CD8-positive, alpha-beta memory T cell (primary cell): Measurements from ENCODE around the gene SEC14L2. TPM values are rescaled to one million over a fixed set of nuclear protein-coding genes. Genes with fewer than 3 reads are reported as not detected.

ENCODE experiments used
- CTCF ChIA-PET: fragments of 350-600 bp; sonication (Branson Sonifier 250); formaldehyde crosslinking; loops from one replicate; lab custom pipeline; 2021; ENCODE audit warnings: antibody characterized with exemption; lab: Charles Lee
- POLR2A ChIA-PET: fragments of 350-600 bp; sonication (Branson Sonifier 250); formaldehyde crosslinking; loops from one replicate; lab custom pipeline; 2021; ENCODE audit warnings: antibody characterized with exemption; lab: Charles Lee
- DNase-seq, 5 donors: peaks; one replicate each; pipeline versions ENCODE4 v3.0.0 to v3.0.0-alpha.2; 2020 to 2022; ENCODE audit warnings: mixed read lengths in 1 of 5
- H3K27ac ChIP-seq: one replicate; pipeline ENCODE4 v1.7.0; 2013; ENCODE audit warnings: low read depth, mild to moderate bottlenecking, low read length, moderate library complexity
- H3K27me3 ChIP-seq: 2 replicates; pipeline ENCODE4 v1.7.0; 2013; ENCODE audit warnings: low read length, mild to moderate bottlenecking; ENCODE audit not compliant: insufficient read depth, poor library complexity, severe bottlenecking
- H3K36me3 ChIP-seq: 2 replicates; pipeline ENCODE4 v1.7.0; 2013; ENCODE audit warnings: mild to moderate bottlenecking, low read length, moderate library complexity; ENCODE audit not compliant: insufficient read depth
- H3K4me1 ChIP-seq: 2 replicates; pipeline ENCODE4 v1.7.0; 2013; ENCODE audit warnings: mild to moderate bottlenecking, low read length, moderate library complexity; ENCODE audit not compliant: insufficient read depth
- H3K4me3 ChIP-seq: 2 replicates; pipeline ENCODE4 v1.7.0; 2013; ENCODE audit warnings: mild to moderate bottlenecking, low read length
- H3K9me3 ChIP-seq: 2 replicates; pipeline ENCODE4 v1.7.0; 2013; ENCODE audit warnings: mild to moderate bottlenecking, low read length
- H3K27ac Mint-ChIP-seq, 8 donors: one replicate each; pipeline ENCODE4 v1.8.0; 2020 to 2021; ENCODE audit warnings: mixed read lengths in 8 of 8, mild to moderate bottlenecking in 6 of 8, inconsistent platforms in 3 of 8, moderate library complexity in 3 of 8
- H3K27me3 Mint-ChIP-seq, 2 donors: one replicate each; pipeline ENCODE4 v1.8.0; 2020 to 2021; ENCODE audit warnings: mixed read lengths in 2 of 2, mild to moderate bottlenecking in 1 of 2, moderate library complexity in 1 of 2
- H3K36me3 Mint-ChIP-seq, 3 donors: one replicate each; pipeline ENCODE4 v1.8.0; 2020 to 2021; ENCODE audit warnings: mixed read lengths in 3 of 3, inconsistent platforms in 1 of 3, mild to moderate bottlenecking in 1 of 3
- H3K4me1 Mint-ChIP-seq, 3 donors: one replicate each; pipeline ENCODE4 v1.8.0; 2020 to 2021; ENCODE audit warnings: mixed read lengths in 3 of 3, inconsistent platforms in 1 of 3, mild to moderate bottlenecking in 1 of 3
- H3K4me3 Mint-ChIP-seq, 7 donors: one replicate each; pipeline ENCODE4 v1.8.0; 2020 to 2021; ENCODE audit warnings: mixed read lengths in 7 of 7, mild to moderate bottlenecking in 6 of 7, moderate library complexity in 4 of 7, inconsistent platforms in 2 of 7
- H3K9me3 Mint-ChIP-seq, 5 donors: one replicate each; pipeline ENCODE4 v1.8.0; 2020 to 2022; ENCODE audit warnings: mixed read lengths in 5 of 5, mild to moderate bottlenecking in 3 of 5, moderate library complexity in 2 of 5, inconsistent platforms in 1 of 5
- polyA plus RNA-seq: library from polyadenylated mRNA; unstranded; fragments of 300-500 nt; fragmentation: Illumina TruSeq; gene quantifications from one replicate; pipeline ENCODE4 v1.2.3, GENCODE V29; 2021
- total RNA-seq, 2 experiments: library from RNA; stranded (reverse); gene quantifications; one replicate each; pipeline ENCODE4 v1.2.3, GENCODE V29; 2021

The SEC14L2 gene
- total and polyA plus RNA-seq, 3 experiments from 2014 or later = 4.4 to 4.9 (median 4.6) TPM

DNA sequence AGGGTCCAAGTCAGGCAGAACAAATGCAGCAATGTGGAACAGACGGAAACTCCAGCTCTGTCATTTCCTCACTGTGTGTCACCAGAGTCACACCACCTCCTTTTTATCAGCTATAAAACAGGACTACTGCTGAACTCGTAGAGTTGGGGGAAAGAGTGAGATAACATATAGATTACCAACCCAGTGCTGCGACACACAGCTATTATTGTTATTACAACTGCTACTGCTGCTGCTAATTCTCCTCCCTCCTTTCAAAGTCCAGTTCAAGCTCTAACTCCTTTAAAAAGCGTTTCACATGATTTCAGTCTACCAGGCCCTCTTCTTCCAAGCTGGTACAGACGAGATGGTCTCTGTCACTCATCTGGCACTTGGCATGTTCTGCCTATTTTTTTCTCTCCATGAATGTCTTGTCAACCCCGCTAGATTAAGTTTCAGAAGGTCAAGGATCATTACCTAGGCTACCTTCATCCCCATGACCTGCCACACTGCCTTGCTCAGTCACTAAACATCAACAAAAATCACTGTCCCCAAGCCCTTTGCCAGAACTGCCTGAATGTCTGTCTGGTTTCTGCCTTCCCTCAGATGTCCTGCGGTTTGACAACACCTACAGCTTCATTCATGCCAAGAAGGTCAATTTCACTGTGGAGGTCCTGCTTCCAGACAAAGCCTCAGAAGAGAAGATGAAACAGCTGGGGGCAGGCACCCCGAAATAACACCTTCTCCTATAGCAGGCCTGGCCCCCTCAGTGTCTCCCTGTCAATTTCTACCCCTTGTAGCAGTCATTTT is 25.1 kb downstream of the SEC14L2 start:
- CTCF ChIA-PET = interaction anchor here (0.8 to 4.7 kb wide), 5 partner anchors 9 to 133 kb away, joined by 3 to 30 read pairs (median 5); partner anchors contain the start of gene CASTOR1
- Mint-ChIP-seq H3K27ac (peak overlapping the region in 7 of 8 donors; percentile 86 to 99 (median 95)), H3K27me3 (no peaks in the 10 kb centered on the region), H3K4me3 (peak overlapping the region; percentile 44 to 98 (median 95)), H3K36me3 (peaks cover 0 to 49% (median 12%) of the 10 kb centered on the region in 3 donors), H3K9me3 (no peaks in the 10 kb centered on the region), H3K4me1 (peaks cover 45 to 56% (median 55%) of the 10 kb centered on the region in 3 donors)
- Histone ChIP-seq H3K27ac (peak overlapping the region; percentile 84), H3K4me3 (peak overlapping the region; percentile 4), H3K4me1 (peaks cover 36% of the 10 kb centered on the region), H3K36me3 (no peaks in the 10 kb centered on the region), H3K27me3 (no peaks in the 10 kb centered on the region), H3K9me3 (no peaks in the 10 kb centered on the region)
- DNase-seq = no peak
- POLR2A ChIA-PET = interaction anchor here (0.5 kb wide), 1 partner anchor 439 kb away, joined by 3 read pairs; no protein-coding TSS in a partner anchor

DNA sequence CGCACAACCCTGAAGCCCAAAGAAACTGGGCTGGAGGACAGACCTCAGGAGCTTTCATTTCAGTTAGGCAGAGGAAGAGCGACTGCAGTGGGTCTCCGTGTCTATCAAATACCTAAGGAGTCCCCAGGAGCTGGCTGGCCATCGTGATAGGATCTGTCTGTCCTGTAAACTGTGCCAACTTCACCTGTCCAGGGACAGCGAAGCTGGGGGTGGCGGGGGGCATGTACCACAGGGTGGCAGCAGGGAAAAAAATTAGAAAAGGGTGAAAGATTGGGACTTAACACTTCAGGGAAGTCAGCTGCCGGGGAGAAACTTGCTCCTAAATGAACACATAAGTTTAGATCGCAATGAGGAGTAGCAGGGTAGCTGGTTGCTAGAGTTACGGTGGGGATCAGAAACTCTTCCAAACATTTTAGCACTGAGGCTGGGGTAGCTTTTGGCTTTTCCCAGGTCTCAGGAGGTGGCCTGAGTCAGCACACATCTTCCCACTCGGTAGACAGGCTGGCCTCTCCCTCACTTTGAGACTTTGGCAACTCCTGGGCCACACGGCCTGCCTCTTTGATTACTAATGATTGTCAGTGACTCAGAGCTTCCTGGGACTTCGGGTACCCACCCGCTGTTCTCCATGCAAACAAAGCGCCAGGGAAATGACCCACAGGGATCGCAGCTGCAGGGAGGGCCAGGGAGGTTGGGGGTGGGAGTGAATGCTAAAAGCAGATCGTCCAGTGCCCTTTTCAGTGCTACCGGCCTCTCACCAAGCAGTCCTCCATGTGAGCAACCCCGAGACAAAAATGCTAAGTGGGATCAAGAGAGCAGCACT is 25.9 kb downstream of the SEC14L2 start:
- H3K4me1 Mint-ChIP-seq = peaks cover 51 to 64% (median 62%) of the 10 kb centered on the region in 3 donors
- H3K27ac Mint-ChIP-seq = peak overlapping the region in 7 of 8 donors; percentile 86 to 99 (median 95)
- no peaks in the 10 kb centered on the region for H3K9me3 Mint-ChIP-seq
- Histone ChIP-seq H3K36me3 (no peaks in the 10 kb centered on the region), H3K4me1 (peaks cover 44% of the 10 kb centered on the region), H3K27ac (peak overlapping the region; percentile 84), H3K4me3 (peak overlapping the region; percentile 73), H3K27me3 (no peaks in the 10 kb centered on the region), H3K9me3 (no peaks in the 10 kb centered on the region)
- ChIA-PET CTCF (interaction anchor here (1.2 to 5.9 kb wide), 7 partner anchors 11 to 315 kb away, joined by 3 to 37 read pairs (median 6); partner anchors contain the start of gene CASTOR1), POLR2A (interaction anchor here (0.5 to 1.9 kb wide), 3 partner anchors 8 to 440 kb away, joined by 3 to 8 read pairs (median 5); partner anchors contain the start of gene TBC1D10A)
- DNase-seq = no peak
- peaks cover 0 to 47% (median 10%) of the 10 kb centered on the region in 3 donors for H3K36me3 Mint-ChIP-seq
- no peaks in the 10 kb centered on the region for H3K27me3 Mint-ChIP-seq
- H3K4me3 Mint-ChIP-seq = peak overlapping the region; percentile 91 to 98 (median 97)

DNA sequence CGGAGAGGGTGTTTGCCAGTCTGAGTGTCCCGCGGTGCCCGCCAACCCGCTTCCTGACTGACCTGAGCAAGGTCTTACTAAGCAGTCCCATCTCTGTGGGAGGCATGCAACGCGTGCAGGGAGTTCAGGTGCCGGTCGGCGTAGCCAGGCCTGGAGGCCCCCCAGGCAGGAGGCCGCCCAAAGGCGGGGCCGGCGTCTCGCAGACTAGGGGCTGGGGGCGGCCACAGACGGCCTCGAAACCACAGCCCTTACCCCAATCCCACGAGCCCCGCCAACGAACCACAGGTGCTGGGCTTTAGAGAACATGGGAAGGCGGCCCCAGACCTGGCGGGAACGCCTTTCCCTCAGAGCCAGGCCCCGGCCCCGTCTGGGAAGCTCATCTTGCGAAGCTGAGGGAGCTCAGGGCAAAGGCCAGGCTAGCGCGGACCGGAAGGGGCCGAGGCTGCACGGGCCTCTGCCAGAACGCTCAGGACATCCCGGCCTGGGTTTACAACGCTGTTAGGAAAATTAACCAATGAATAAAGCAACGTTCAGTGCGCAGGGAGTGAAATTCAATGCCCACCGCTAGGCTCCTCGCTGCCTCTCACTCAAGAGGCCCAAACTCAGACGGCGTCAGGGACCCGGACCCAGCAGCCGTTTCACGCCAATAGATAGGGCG is 26.6 kb downstream of the SEC14L2 start:
- POLR2A ChIA-PET = interaction anchor here (0.8 to 3.2 kb wide), 13 partner anchors 9 to 867 kb away, joined by 3 to 16 read pairs (median 5); partner anchors contain the start of genes CASTOR1, CCDC157, RNF215 and SF3A1
- Mint-ChIP-seq H3K36me3 (peaks cover 0 to 47% (median 8%) of the 10 kb centered on the region in 3 donors), H3K9me3 (no peaks in the 10 kb centered on the region), H3K4me1 (peaks cover 51 to 66% (median 62%) of the 10 kb centered on the region in 3 donors), H3K27me3 (no peaks in the 10 kb centered on the region), H3K27ac (peak overlapping the region; percentile 93 to 99 (median 98)), H3K4me3 (peak overlapping the region; percentile 91 to 98 (median 97))
- CTCF ChIA-PET = interaction anchor here (0.9 to 5.9 kb wide), 12 partner anchors 10 to 318 kb away, joined by 3 to 37 read pairs (median 6); partner anchors contain the start of gene CASTOR1
- peak overlapping the region; percentile 84 for H3K27ac ChIP-seq
- peak in 2 of 5 donors; percentile 21 to 46 for DNase-seq
- H3K4me1 ChIP-seq = peaks cover 44% of the 10 kb centered on the region
- H3K27me3 ChIP-seq = no peaks in the 10 kb centered on the region
- H3K9me3 ChIP-seq = no peaks in the 10 kb centered on the region
- no peaks in the 10 kb centered on the region for H3K36me3 ChIP-seq
- H3K4me3 ChIP-seq = peak overlapping the region; percentile 73

DNA sequence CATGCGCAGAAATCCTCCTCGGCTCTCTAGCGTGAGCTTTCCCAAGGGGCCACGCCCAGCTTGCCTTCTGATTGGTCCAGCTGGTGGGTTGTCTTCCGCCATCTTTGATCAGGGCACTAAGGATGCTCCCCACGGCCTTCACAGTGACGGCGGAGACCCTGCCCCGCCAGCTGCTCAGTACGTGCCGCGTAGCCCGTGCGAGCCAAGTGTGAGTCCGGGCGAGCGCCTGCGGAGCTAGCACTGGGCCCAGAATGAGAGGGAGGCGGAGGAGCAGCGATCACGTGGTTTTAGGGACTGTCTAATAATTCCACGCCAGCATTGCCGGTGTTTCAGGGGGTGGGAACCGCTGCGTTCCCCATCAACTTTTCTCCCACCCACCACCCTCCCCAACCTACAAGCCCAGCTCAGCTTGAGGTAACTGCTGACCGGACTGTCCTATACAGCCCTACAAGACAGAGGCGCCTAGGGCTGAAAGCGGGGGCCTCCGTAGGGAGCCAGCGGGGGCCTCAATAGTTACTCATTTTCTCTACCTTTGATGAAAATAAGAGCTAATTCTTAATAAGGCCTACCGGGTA is 27.2 kb downstream of the SEC14L2 start:
- H3K27me3 Mint-ChIP-seq = no peaks in the 10 kb centered on the region
- peak overlapping the region; percentile 93 to 99 (median 98) for H3K27ac Mint-ChIP-seq
- peak overlapping the region; percentile 84 for H3K27ac ChIP-seq
- H3K36me3 Mint-ChIP-seq = peaks cover 0 to 50% (median 8%) of the 10 kb centered on the region in 3 donors
- H3K4me1 ChIP-seq = peaks cover 44% of the 10 kb centered on the region
- CTCF ChIA-PET = interaction anchor here (0.9 to 5.9 kb wide), 14 partner anchors 10 to 319 kb away, joined by 3 to 37 read pairs (median 5); partner anchors contain the start of gene CASTOR1
- peak; percentile 96 to 100 (median 98) for DNase-seq
- no peaks in the 10 kb centered on the region for H3K9me3 Mint-ChIP-seq
- H3K27me3 ChIP-seq = no peaks in the 10 kb centered on the region
- H3K4me3 ChIP-seq = peak overlapping the region; percentile 73
- no peaks in the 10 kb centered on the region for H3K36me3 ChIP-seq
- H3K4me3 Mint-ChIP-seq = peak overlapping the region; percentile 91 to 98 (median 97)
- POLR2A ChIA-PET = interaction anchor here (0.5 to 3.2 kb wide), 17 partner anchors 10 to 867 kb away, joined by 3 to 16 read pairs (median 3); partner anchors contain the start of genes CASTOR1, CCDC157, RNF215 and SF3A1
- H3K4me1 Mint-ChIP-seq = peaks cover 51 to 66% (median 62%) of the 10 kb centered on the region in 3 donors
- H3K9me3 ChIP-seq = no peaks in the 10 kb centered on the region

DNA sequence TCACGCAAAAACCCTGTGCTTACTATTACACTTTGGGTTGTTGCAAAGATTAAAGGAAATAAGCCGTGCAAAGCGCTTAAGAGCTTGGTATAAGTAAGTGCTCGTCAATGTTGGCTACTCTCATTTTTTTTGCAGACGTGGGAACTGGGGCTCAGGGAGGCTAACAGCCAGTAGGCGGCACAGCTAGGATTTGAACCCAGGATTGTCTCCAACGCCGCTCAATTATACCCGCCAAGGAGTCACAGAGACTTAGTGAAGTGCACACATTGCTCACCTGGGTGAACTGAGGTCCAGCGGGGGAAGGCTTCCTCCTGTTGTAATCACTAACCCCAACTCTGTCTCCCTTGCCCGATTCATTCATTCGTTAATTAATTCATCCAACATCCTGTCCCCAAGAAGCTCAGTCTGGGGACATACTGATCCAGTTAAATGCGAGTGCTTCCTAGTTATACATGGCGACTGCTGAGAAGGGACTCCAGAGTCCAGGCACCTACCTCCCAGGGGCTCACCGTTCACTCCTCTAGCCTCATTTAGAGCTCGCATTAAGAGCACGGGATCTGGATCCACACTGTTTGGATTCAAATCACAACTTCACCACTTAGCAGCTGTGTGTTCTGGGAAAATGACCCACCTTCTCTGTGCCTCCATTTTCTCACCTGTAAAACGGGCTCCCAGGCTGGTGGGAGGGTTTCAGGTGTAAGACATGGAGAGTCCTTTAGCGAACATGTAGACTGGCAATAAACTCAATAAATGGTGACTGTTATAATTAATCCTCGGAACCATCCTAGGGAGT is 27.9 kb downstream of the SEC14L2 start:
- H3K4me3 ChIP-seq = peak overlapping the region; percentile 73
- H3K4me3 Mint-ChIP-seq = peak overlapping the region; percentile 91 to 98 (median 97)
- peak overlapping the region; percentile 81 for H3K27ac ChIP-seq
- H3K27ac Mint-ChIP-seq = peak overlapping the region; percentile 93 to 99 (median 98)
- CTCF ChIA-PET = interaction anchor here (0.8 to 5.9 kb wide), 13 partner anchors 9 to 320 kb away, joined by 3 to 37 read pairs (median 4); partner anchors contain the start of gene CASTOR1
- H3K4me1 ChIP-seq = peaks cover 44% of the 10 kb centered on the region
- POLR2A ChIA-PET = interaction anchor here (0.5 to 3.2 kb wide), 17 partner anchors 10 to 866 kb away, joined by 3 to 16 read pairs (median 3); partner anchors contain the start of genes CASTOR1, CCDC157, SF3A1 and TBC1D10A
- H3K27me3 ChIP-seq = no peaks in the 10 kb centered on the region
- no peaks in the 10 kb centered on the region for H3K9me3 Mint-ChIP-seq
- H3K27me3 Mint-ChIP-seq = no peaks in the 10 kb centered on the region
- DNase-seq = no peak
- H3K36me3 Mint-ChIP-seq = peaks cover 0 to 47% (median 5%) of the 10 kb centered on the region in 3 donors
- no peaks in the 10 kb centered on the region for H3K9me3 ChIP-seq
- H3K4me1 Mint-ChIP-seq = peaks cover 51 to 66% (median 62%) of the 10 kb centered on the region in 3 donors
- H3K36me3 ChIP-seq = no peaks in the 10 kb centered on the region

DNA sequence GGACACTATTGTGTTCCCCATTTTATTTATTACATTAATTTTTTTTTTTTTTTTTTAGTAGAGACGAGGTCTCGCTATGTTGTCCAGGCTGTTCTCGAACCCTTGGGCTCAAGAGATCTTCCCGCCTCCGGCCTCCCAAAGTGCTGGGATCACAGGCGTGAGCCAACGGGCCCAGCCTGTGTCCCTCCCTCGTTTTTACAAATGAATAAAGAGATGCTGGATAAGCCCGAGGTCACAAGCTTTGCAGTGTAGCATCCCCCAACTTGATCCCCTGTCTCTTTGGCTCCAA is 28.5 kb downstream of the SEC14L2 start:
- Mint-ChIP-seq H3K36me3 (peaks cover 0 to 47% (median 7%) of the 10 kb centered on the region in 3 donors), H3K27me3 (no peaks in the 10 kb centered on the region), H3K9me3 (no peaks in the 10 kb centered on the region), H3K4me1 (peaks cover 51 to 66% (median 62%) of the 10 kb centered on the region in 3 donors), H3K4me3 (peak overlapping the region; percentile 91 to 98 (median 95)), H3K27ac (peak overlapping the region; percentile 91 to 100 (median 97))
- peaks cover 44% of the 10 kb centered on the region for H3K4me1 ChIP-seq
- peak overlapping the region; percentile 70 for H3K4me3 ChIP-seq
- no peaks in the 10 kb centered on the region for H3K9me3 ChIP-seq
- ChIA-PET POLR2A (interaction anchor here (0.7 to 3.2 kb wide), 4 partner anchors 10 to 137 kb away, joined by 3 to 16 read pairs (median 6); partner anchors contain the start of genes CASTOR1, CCDC157 and SF3A1), CTCF (interaction anchor here (0.8 to 5.9 kb wide), 10 partner anchors 8 to 136 kb away, joined by 3 to 37 read pairs (median 8); partner anchors contain the start of gene CASTOR1)
- H3K36me3 ChIP-seq = no peaks in the 10 kb centered on the region
- peak overlapping the region; percentile 81 for H3K27ac ChIP-seq
- DNase-seq = no peak
- H3K27me3 ChIP-seq = no peaks in the 10 kb centered on the region
